GM12864 (cell line): ENCODE results near the gene UBE2G1.
A peak's percentile ranks its signal among the peaks of the same experiment; 100 is the strongest.

Source experiments
- DNase-seq: peaks from one replicate; pipeline ENCODE4 v3.0.0-alpha.2; 2011; ENCODE audit warnings: low read depth
- H3K4me3 ChIP-seq: 2 replicates; pipeline ENCODE4 v1.5.1; 2011; ENCODE audit warnings: mild to moderate bottlenecking, low read depth, low read length, control low read depth
- TF ChIP-seq, protein P1 (sequence below): IDR thresholded peaks from 2 replicates; pipeline ENCODE4 v1.5.1; 2011; ENCODE audit warnings: low read depth, mild to moderate bottlenecking, moderate library complexity, low read length, control low read depth, inconsistent platforms; ENCODE audit errors: missing control alignments

The UBE2G1 gene

DNA sequence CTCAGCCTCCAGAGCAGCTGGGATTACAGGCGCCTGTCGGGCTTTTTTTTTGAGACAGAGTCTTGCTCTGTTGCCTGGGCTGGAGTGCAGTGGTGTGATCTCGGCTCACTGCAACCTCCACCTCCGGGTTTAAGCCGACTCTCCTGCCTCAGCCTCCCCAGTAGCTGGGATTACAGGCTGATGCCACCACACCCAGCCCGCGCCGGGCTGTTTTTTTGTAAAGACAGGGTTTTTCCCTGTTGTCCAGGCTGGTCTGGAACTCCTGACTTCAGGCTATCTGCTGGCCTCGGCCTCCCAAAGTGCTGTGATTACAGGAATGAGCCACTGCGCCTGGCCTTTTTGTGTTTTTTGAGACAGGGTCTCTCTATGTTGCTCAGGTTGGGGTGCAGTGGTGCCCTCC is 39.9 kb upstream of the UBE2G1 start:
- H3K4me3 ChIP-seq = no peak overlapping the region
- no peak for DNase-seq
- TF ChIP-seq, protein P1, sequence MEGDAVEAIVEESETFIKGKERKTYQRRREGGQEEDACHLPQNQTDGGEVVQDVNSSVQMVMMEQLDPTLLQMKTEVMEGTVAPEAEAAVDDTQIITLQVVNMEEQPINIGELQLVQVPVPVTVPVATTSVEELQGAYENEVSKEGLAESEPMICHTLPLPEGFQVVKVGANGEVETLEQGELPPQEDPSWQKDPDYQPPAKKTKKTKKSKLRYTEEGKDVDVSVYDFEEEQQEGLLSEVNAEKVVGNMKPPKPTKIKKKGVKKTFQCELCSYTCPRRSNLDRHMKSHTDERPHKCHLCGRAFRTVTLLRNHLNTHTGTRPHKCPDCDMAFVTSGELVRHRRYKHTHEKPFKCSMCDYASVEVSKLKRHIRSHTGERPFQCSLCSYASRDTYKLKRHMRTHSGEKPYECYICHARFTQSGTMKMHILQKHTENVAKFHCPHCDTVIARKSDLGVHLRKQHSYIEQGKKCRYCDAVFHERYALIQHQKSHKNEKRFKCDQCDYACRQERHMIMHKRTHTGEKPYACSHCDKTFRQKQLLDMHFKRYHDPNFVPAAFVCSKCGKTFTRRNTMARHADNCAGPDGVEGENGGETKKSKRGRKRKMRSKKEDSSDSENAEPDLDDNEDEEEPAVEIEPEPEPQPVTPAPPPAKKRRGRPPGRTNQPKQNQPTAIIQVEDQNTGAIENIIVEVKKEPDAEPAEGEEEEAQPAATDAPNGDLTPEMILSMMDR = no peak

DNA sequence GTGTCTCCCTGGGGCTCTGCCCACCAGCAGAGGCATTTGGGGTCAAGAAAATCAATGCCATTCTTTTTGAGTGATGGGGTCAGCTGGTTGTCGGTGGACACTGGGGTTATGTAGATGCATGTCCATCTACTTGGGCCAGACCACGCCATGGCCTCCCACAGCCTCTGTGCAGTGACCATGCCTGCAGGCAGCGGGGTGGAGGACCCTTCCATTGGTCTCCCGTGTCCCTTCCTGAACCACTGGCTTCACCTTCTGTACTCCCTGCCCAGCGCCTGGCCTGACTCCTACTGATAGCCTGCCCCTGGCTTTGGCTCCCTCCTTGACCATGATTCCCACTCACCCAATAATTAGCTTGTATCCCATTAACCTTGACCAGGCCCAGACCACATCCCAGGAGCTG is 39.2 kb upstream of the UBE2G1 start:
- TF ChIP-seq, protein P1 = no peak
- no peak for DNase-seq
- H3K4me3 ChIP-seq = no peak overlapping the region

DNA sequence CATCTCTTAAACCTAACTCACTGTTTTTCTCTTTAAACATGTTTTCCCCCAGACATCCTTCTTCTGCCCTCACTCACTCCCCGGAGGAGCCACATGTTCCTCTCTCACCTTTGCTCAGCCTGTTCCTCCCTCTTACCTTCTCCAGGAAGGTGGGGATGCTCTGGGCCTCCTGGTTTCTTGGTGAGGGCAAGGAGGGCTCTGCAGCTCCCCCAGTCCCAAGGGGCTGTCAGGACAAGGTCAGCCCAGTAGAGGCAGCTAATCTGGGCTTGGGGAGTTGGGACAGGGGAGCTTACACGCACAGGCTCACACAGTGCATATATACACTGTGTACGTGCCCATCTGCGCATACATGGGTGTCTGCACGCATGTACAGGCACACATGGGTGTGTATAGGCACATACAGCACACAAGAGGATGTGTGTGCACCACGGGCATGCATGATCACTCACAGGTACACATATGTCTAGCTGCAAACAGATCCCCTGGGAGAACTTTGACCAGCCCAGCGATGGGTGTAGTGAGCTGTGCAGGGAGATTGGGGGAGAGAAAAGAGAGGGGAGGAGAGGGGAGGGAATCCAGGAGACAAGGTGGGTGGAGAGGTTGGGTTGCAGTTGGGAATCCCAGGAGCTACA is 38.7 kb upstream of the UBE2G1 start:
- H3K4me3 ChIP-seq = no peak overlapping the region
- DNase-seq = no peak
- TF ChIP-seq, protein P1 = no peak

DNA sequence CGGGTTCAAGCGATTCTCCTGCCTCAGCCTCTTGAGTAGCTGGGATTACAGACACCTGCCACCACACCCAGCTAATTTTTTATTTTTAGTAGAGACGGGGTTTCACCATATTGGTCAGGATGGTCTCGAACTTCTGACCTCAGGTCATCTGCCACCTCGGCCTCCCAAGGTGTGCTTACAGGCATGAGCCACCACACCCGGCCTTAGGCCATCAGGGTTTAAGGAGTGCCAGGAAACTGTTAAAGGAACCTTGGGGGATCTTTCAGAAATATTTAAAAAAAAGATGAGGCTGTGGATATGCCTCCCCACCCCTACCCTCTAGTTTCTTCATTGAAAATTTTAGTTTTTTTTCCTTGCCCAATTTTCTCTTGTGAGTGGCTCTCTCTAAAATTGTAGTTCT is 31.4 kb upstream of the UBE2G1 start:
- TF ChIP-seq, protein P1 = no peak
- DNase-seq = no peak
- no peak overlapping the region for H3K4me3 ChIP-seq

DNA sequence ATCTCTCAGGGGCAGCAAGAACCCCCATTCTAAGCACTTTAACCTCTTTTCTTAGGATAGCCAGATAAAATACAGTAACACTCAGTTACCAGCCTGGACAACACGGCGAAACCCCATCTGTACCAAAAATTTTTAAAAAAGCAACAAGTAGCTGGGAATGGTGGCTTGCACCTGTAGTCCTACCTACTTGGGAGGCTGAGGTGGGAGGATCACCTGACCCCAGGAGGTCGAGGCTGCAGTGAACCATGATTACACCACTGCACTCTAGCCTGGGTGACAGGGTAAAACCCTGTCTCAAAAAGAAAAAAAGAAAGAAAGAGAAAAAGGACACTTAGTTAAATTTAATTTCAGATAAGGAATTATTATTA is 28.6 kb upstream of the UBE2G1 start:
- no peak for DNase-seq
- TF ChIP-seq, protein P1 = no peak
- no peak overlapping the region for H3K4me3 ChIP-seq

DNA sequence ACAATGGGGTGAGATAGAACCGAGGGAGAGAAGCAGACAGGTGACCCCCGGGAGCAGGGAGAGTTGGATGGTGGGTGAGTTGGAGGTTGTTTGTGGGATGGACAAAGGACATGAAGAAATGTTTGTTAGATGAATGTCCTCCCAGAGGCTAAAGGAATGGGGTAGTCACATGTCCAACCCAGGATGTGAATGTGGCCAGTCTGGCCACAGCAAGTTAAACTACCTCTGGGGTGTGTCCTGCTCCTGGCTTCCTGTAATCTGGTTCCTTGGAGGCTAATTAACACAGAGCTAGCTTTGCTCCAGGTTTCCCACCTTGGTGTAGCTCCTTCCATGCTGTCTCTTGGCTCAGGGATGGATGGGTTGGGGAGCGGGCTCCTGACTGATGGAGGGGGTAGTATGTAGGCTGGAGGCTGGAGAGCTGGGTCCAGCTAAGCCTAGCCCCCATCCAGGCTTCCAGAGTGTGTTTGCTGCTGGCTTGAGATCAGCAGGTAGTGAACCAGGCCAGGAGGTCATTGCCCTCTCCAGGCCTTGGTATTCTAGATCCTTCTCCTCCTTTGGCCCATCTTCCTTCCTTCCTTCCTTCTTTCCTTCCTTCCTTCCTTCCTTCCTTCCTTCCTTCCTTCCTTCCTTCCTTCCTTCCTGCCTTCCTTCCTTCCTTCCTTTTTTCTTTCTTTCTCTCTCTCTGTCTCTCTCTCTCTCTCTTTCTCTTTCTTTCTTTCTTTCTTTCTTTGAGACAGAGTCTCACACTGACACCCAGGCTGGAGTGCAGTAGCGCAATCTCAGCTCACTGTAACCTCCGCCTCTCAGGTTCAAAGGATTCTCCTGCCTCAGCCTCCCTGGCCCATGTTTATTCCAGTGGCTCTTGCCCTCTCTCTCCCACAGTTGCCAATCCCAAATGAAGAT is 28.0 kb upstream of the UBE2G1 start:
- DNase-seq = no peak
- TF ChIP-seq, protein P1 = no peak
- H3K4me3 ChIP-seq = peak overlapping the region; percentile 35

DNA sequence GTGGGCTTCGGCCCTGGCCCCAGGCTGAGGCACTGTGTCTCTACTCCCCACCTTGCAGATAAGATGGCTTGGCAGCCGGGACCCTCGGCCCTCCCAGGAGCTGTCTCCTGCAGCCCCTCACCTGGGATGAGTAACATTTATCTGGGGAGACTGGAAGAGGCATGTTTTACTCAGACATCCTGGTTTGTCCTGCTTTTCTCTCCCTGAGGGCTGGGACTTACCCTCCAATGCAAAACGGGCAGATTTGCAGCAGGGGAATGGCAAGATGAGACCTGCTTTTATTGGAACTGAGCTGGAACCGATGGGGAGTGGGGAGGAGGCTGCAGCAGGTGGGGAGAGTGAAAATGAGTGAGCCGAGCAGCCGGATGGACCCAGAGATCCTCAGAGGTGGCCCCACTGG is 27.3 kb upstream of the UBE2G1 start:
- TF ChIP-seq, protein P1 = no peak
- no peak for DNase-seq
- H3K4me3 ChIP-seq = peak overlapping the region; percentile 35
